GM12874 (cell line): ENCODE results near the gene CXorf66.

ENCODE experiments used
- TF ChIP-seq, protein P1 (sequence below): IDR thresholded peaks from 2 replicates; pipeline ENCODE4 v1.5.1; 2011; ENCODE audit warnings: low read depth, mild to moderate bottlenecking, control low read depth, low read length, moderate library complexity; ENCODE audit not compliant: insufficient read depth

CXorf66 gene

DNA sequence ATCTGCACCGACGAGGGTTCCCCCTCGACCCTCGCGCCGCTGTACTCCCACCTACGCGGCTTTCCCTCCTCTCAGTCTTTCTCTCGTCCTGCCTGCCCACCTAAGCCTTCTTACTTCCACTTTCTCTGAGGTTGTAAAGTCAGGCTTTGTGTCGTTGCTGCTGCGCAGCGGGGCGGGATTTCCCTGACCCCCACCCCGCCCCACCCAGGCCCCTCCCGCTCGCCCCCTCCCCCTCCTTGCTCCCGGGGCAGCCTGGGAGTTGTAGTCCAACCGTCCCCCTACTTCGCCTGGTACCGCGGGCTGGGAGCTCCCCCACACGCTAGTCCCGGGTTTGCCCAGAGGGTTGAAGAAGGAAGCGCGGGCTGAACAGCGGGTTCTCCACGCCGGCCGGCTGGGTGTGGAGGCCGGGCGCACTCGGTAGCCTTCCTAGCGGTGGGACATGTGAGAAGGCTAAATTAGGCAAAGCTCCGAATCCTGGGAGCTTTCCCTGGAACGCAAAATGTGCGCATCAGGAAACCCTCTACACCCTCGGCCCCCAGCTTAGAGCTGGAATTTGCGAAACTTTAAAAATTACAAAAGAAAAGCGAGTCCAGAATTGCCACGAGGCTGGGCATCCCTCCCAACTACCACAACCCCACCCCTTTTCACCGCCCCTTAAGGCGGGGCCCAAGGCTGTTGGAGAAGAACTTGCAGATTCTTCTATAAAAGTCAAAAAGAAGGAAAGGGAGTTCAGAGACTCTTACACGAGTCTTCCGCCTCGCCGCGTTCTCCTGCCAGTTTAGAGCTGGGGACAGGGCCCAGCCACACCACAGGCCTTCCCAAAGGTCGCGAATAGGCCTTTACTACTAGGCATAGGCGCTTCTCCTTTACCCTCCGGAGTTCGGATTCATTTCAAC lies 32.2 kb downstream of the CXorf66 start, which contains the start of gene ATP11C:
TSS of gene ATP11C (minus strand) at position 153 of the 896 bp plus-strand sequence. CDS start 1,011 bp downstream, outside the sequence.
- TF ChIP-seq, protein P1, sequence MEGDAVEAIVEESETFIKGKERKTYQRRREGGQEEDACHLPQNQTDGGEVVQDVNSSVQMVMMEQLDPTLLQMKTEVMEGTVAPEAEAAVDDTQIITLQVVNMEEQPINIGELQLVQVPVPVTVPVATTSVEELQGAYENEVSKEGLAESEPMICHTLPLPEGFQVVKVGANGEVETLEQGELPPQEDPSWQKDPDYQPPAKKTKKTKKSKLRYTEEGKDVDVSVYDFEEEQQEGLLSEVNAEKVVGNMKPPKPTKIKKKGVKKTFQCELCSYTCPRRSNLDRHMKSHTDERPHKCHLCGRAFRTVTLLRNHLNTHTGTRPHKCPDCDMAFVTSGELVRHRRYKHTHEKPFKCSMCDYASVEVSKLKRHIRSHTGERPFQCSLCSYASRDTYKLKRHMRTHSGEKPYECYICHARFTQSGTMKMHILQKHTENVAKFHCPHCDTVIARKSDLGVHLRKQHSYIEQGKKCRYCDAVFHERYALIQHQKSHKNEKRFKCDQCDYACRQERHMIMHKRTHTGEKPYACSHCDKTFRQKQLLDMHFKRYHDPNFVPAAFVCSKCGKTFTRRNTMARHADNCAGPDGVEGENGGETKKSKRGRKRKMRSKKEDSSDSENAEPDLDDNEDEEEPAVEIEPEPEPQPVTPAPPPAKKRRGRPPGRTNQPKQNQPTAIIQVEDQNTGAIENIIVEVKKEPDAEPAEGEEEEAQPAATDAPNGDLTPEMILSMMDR = no peak

DNA sequence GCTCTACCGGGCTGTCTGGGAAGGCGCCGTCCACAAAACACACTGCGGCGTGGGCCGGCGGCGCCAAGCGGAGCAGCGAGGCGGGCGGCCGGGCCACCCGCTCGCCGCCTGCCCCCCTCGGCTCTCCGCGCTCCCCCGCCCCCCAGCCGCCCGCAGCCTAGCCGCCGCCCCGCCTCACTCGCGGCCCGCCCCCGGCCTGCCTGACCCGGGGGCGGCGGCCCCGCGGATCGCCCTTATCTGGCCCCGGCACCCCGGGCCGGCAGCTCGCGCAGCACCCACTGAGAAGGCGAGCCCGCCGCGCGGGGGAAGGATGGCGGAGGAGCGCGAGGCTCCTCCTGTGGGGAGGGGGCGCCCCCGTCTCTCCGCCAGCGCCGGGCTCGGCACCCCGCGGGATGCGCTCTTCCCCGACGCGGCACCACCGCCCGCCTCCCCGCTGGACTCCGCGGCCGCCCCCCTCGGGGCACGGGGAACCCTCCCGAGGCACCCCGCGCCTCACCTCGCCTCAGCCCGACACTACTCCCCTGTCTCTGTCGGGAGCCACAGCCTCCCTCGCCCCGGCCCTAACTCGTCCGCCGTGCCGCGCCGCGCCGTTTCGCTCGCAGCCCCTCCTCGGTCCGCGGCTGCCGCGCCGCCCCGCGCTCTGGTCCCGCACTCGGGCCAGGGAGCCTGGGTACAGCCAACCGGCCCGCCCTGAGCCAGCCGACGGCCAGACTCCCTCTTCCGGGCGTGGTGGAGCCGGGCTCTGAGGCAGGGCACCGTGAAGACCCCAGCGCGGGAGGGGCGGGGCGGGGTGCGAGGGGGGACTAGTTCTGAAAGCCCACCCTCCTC lies 33.0 kb downstream of the CXorf66 start:
- TF ChIP-seq, protein P1 = no peak

DNA sequence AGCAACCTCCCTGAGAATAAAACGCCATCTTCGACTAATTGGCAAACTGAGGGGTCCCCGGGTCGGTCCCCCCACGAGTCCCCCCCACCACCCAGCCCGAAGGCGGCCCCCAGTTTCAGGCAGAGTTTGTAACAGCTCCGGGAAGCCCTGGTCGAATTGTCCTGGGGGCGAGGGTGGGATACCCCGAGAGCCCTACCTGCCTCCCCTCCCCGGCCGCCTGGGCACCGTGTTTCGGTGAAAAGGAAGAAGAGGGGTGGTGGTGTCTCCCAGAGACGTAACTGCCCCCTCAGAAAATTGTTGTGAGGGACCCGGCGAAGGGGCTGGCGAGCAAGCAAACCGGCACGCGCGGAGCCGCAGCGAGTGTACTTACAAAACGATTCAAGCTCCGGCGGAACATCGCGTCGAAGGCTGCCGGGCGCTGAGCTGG lies 33.7 kb downstream of the CXorf66 start:
- TF ChIP-seq, protein P1 = no peak

DNA sequence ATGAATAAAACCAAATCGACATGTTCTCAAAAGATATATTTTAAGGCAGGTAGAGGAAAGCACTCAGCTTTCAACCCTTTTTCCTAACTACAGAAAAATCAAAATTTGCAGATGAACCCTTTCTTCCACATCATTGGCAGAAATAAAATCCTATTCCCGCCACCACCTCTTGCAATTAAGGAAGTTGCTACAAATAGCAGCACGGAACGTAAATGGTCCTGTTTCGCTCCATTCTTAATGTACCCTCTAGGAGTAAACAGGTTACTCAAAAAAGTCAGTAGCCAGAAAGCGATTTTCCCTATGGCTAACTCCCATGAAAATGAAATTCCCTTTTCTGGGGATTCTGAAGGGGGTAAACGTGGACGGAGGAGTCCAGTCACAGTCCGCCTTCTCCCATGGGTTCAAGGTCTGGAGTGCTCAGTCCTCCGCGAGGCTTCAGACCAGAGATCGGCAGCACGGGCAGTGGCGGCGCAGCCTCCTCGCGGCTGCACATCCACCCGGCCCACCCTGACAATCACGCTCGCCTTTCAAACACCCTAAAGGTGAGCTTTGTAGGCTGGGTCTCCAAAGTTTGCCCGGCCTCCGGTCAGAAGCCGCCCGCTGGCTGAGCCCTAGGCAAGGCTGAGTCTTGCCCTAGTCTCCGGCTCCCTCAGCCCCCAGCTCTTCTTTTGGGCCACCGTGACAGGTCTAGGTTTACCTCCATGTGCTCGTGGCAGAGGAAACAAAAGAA lies 34.2 kb downstream of the CXorf66 start:
- TF ChIP-seq, protein P1 = no peak

DNA sequence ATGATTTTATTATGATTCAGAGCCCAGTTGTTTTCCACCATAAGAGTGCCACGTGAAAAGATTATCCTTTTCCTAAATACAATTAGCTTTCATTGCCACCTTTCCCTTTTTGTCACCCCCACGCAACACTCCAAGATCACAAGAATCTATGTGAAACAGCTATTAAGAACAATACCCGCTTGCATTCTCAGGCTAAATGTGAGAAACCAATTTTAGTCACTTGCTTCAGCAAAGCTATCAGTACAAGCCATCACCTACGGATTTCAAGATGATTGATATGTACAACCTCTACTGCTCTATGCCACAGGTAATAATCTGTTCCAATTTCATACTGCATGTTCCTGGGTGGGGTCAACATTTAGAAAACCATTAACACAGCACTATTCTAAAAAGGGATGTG lies 34.9 kb downstream of the CXorf66 start:
- TF ChIP-seq, protein P1 = no peak

DNA sequence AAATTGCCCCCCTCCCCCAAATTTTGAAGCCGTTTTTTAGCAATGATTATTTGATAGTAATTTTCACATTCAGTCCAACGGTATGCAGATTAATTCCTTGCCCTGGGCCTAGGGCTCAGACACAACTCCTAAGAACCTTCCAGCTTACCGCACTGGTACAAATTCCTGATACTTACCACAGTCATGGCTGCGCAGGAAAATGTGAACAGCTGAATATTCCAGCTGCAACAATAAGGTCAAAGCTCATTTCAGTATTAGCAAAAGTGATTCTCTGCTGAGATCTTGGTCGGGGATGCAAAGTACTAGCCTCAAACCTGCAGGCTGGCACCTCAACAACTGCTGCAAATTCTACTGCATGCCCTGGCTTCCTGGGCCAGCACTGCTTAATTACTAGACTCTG lies 35.4 kb downstream of the CXorf66 start:
- TF ChIP-seq, protein P1 = no peak
